Measurements from ENCODE around the gene RAB3IP.

DNA sequence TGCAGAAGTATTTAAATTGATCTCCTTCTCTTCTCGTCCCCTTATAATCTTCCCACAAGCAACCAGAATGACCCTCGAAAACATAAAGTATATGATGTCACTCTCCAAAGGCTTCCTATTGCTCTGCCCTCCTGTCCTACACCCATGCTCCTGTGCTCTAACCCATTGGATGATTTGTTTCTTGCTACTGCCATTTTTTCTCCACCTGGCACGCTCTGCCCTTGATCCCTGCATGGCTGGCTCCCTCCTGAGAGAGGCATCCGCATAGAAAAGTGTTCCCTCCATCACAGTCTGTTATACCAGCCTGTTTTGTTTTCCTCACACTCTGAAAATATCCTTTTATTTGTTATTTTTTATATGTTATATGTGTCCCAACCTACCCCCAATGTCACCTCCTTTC lies 106.2 kb downstream of the RAB3IP start:
- no peak for TF ChIP-seq POLR2A (IDR thresholded peaks at IDR 0.05)
- TF ChIP-seq, protein P1, sequence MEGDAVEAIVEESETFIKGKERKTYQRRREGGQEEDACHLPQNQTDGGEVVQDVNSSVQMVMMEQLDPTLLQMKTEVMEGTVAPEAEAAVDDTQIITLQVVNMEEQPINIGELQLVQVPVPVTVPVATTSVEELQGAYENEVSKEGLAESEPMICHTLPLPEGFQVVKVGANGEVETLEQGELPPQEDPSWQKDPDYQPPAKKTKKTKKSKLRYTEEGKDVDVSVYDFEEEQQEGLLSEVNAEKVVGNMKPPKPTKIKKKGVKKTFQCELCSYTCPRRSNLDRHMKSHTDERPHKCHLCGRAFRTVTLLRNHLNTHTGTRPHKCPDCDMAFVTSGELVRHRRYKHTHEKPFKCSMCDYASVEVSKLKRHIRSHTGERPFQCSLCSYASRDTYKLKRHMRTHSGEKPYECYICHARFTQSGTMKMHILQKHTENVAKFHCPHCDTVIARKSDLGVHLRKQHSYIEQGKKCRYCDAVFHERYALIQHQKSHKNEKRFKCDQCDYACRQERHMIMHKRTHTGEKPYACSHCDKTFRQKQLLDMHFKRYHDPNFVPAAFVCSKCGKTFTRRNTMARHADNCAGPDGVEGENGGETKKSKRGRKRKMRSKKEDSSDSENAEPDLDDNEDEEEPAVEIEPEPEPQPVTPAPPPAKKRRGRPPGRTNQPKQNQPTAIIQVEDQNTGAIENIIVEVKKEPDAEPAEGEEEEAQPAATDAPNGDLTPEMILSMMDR (IDR thresholded peaks at IDR 0.05) = no peak
- TF ChIP-seq POLR2AphosphoS5 (IDR thresholded peaks at IDR 0.05) = no peak
